Endothelial cell of umbilical vein (primary cell): ENCODE results near the gene NKD1. TPM values are rescaled to one million over a fixed set of nuclear protein-coding genes. Genes with fewer than 3 reads are reported as not detected.

Source experiments
- BruUV-seq: library from RNA; stranded (reverse); fragments of 400-500 nt; replicated peaks from 2 replicates; lab custom pipeline; 2021; lab: Mats Ljungman, UMichigan
- CTCF ChIA-PET: fragments of 300-600, 350-600 bp; sonication (Branson Sonifier 250); formaldehyde crosslinking; loops from one replicate; lab custom pipeline; 2021; ENCODE audit warnings: antibody characterized with exemption, inconsistent platforms; lab: Charles Lee
- POLR2A ChIA-PET: fragments of 300-600, 350-600 bp; sonication (Branson Sonifier 250); formaldehyde crosslinking; loops from one replicate; lab custom pipeline; 2021; ENCODE audit warnings: antibody characterized with exemption, inconsistent platforms; lab: Charles Lee
- DNase-seq: peaks from one replicate; pipeline ENCODE4 v3.0.0-alpha.2; 2011; ENCODE audit warnings: low read depth, low spot score
- FAIRE-seq: peaks from 2 replicates; lab custom pipeline; 2011; peaks lifted over from hg19 to GRCh38; lab: Jason Lieb, UNC
- H2AFZ ChIP-seq: 2 replicates; pipeline ENCODE4 v1.6.0; 2012; ENCODE audit warnings: low read depth, low read length, control low read depth, inconsistent platforms
- H3K27ac ChIP-seq: 2 replicates; pipeline ENCODE4 v1.5.1; 2011; ENCODE audit warnings: low read depth, mild to moderate bottlenecking, control low read depth, low read length, moderate library complexity; ENCODE audit not compliant: insufficient read depth
- H3K27me3 ChIP-seq, 2 experiments: 2 replicates each; pipeline versions ENCODE4 v1.6.0 to v1.6.1; 2011; ENCODE audit warnings: low read length in 2 of 2, mixed read lengths in 1 of 2; ENCODE audit not compliant: control insufficient read depth in 2 of 2, insufficient read depth in 2 of 2
- H3K36me3 ChIP-seq, 2 experiments: 2 replicates in 1 of 2; 3 replicates in 1 of 2; pipeline ENCODE4 v1.5.1; 2011; ENCODE audit warnings: low read length in 2 of 2, mild to moderate bottlenecking in 1 of 2, moderate library complexity in 1 of 2; ENCODE audit not compliant: control insufficient read depth in 2 of 2, insufficient read depth in 2 of 2; ENCODE audit errors: extremely low read depth in 1 of 2
- H3K4me1 ChIP-seq: 3 replicates; pipeline ENCODE4 v1.5.1; 2011; ENCODE audit warnings: mild to moderate bottlenecking, low read length; ENCODE audit not compliant: control insufficient read depth, insufficient read depth; ENCODE audit errors: extremely low read depth
- H3K4me2 ChIP-seq: 2 replicates; pipeline ENCODE4 v1.6.1; 2011; ENCODE audit warnings: low read length, control low read depth, mixed read lengths; ENCODE audit not compliant: insufficient read depth
- H3K4me3 ChIP-seq, 3 experiments: fragments of 200-600 bp in 1 of 3; sonication (generic), shearing (Covaris generic) in 1 of 3; replicated peaks in 1 of 3; 2 replicates each; pipeline ENCODE4 v1.5.1; 2011 to 2016; ENCODE audit warnings: control low read depth in 3 of 3, low read length in 3 of 3, mild to moderate bottlenecking in 2 of 3, inconsistent platforms in 1 of 3, low read depth in 1 of 3, moderate library complexity in 1 of 3; ENCODE audit not compliant: insufficient read depth in 1 of 3
- H3K79me2 ChIP-seq: 2 replicates; pipeline ENCODE4 v1.6.0; 2012; ENCODE audit warnings: low read length, inconsistent platforms; ENCODE audit not compliant: control insufficient read depth, insufficient read depth
- H3K9ac ChIP-seq: replicated peaks from 2 replicates; pipeline ENCODE3; 2011; ENCODE audit warnings: low read length, control low read depth; ENCODE audit not compliant: insufficient read depth; ENCODE audit errors: extremely low read depth
- H3K9me1 ChIP-seq: replicated peaks from 3 replicates; pipeline ENCODE4 v1.6.0; 2011; ENCODE audit warnings: mild to moderate bottlenecking, low read length; ENCODE audit not compliant: control insufficient read depth, insufficient read depth; ENCODE audit errors: extremely low read depth
- H3K9me3 ChIP-seq: replicated peaks from 2 replicates; pipeline ENCODE4 v1.5.1; 2012; ENCODE audit warnings: low read length, inconsistent platforms; ENCODE audit not compliant: control insufficient read depth, insufficient read depth
- H4K20me1 ChIP-seq: replicated peaks from 2 replicates; pipeline ENCODE3; 2011; ENCODE audit warnings: mild to moderate bottlenecking, low read length; ENCODE audit not compliant: control insufficient read depth, insufficient read depth; ENCODE audit errors: extremely low read depth
- CTCF ChIP-seq, 2 donors: IDR thresholded peaks; 1 replicate in 1 of 2; 2 replicates in 1 of 2; pipeline ENCODE4 v1.5.1; 2011; ENCODE audit warnings: low read length in 2 of 2, mild to moderate bottlenecking in 2 of 2, moderate library complexity in 2 of 2, control low read depth in 1 of 2, inconsistent platforms in 1 of 2, low read depth in 1 of 2; ENCODE audit not compliant: insufficient read depth in 1 of 2; ENCODE audit errors: extremely low read depth in 1 of 2
- EZH2 ChIP-seq: IDR thresholded peaks from 2 replicates; pipeline ENCODE4 v1.6.1; 2012; ENCODE audit warnings: borderline replicate concordance, low read depth, mild to moderate bottlenecking, moderate library complexity, low read length, inconsistent platforms; ENCODE audit not compliant: severe bottlenecking
- FOS ChIP-seq: IDR thresholded peaks from 2 replicates; pipeline ENCODE4 v1.6.1; 2011; ENCODE audit warnings: mild to moderate bottlenecking, low read length, moderate library complexity, borderline replicate concordance; ENCODE audit not compliant: insufficient read depth
- GATA2 ChIP-seq: IDR thresholded peaks from 2 replicates; pipeline ENCODE4 v1.7.0; 2011; ENCODE audit warnings: low read depth, mild to moderate bottlenecking, moderate library complexity, mixed read lengths, low read length; ENCODE audit not compliant: insufficient read length, insufficient read depth
- JUN ChIP-seq: IDR thresholded peaks from 2 replicates; pipeline ENCODE4 v1.6.1; 2011; ENCODE audit warnings: borderline replicate concordance, low read depth; ENCODE audit not compliant: insufficient read length, insufficient read depth
- MYC ChIP-seq: IDR thresholded peaks from one replicate; pipeline ENCODE4 v1.6.1; 2011; ENCODE audit warnings: mild to moderate bottlenecking, low read depth, low read length
- POLR2A ChIP-seq: IDR thresholded peaks from 2 replicates; pipeline ENCODE4 v1.6.1; 2012; ENCODE audit warnings: low read depth, mild to moderate bottlenecking, control low read depth, low read length
- POLR2AphosphoS5 ChIP-seq: IDR thresholded peaks from 2 replicates; pipeline ENCODE4 v1.6.1; 2012; ENCODE audit warnings: low read depth, mild to moderate bottlenecking, control low read depth, low read length, moderate library complexity; ENCODE audit not compliant: insufficient read depth
- dilution Hi-C: fragments of 300-500 bp; cut with MboI; formaldehyde crosslinking; loops from one replicate; pipeline ENCODE4 v1.15.0; 2019; ENCODE audit warnings: low sequenced_read_pairs; ENCODE audit not compliant: extremely low pct_ligation_motif_present
- intact Hi-C: fragments of 100-400 bp; cut with micrococcal nuclease; formaldehyde crosslinking; loops from one replicate; pipeline ENCODE4 v1.10.0; 2022
- polyA plus RNA-seq, 4 experiments: library from polyadenylated mRNA; depleted of rRNA in 3 of 4; stranded (reverse) in 3 of 4; unstranded in 1 of 4; fragments of >200 nt; gene quantifications; 2 replicates each; pipeline versions ENCODE4 v1.2.1 to v1.2.3, GENCODE V29; 2011 to 2012; ENCODE audit warnings: missing spikeins in 1 of 4
- total RNA-seq: library from RNA; stranded (reverse); gene quantifications from 2 replicates; pipeline ENCODE4 v1.2.3, GENCODE V29; 2021
- TF ChIP-seq, protein P1 (sequence below): IDR thresholded peaks from 2 replicates; pipeline ENCODE4 v1.6.1; 2011; ENCODE audit not compliant: insufficient read depth, insufficient read length

NKD1 gene
- total and polyA plus RNA-seq, 2 donors (not counting 3 experiments of a cell fraction or from before 2014, with no cell fraction given): not detected

DNA sequence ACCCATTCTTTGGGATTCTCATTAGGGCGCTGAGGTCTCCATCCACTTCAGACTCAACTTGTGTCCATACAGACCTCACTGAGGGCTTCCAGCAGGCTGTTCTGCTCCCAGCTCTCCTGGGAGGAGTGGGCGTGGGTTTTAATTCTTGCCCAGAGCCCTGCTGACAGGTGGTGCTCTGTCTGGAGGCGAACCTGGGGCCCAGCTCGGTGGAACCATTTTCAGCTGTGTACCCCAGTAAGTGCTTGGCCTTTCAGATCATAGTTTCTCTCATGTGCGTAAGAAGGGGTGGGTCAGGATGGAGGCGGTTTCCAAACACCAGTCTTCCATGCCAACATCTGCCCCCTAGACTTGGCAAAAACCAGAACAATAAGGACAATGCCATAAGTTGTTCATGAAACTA, 21.4 kb upstream of the NKD1 start:
- Histone ChIP-seq H3K4me1 (no peaks in the 10 kb centered on the region), H3K4me2 (no peak overlapping the region), H4K20me1 (no peaks in the 10 kb centered on the region), H3K27ac (no peak overlapping the region), H3K9me1 (no peaks in the 10 kb centered on the region), H2AFZ (no peak overlapping the region), H3K27me3 (no peaks in the 10 kb centered on the region), H3K36me3 (no peaks in the 10 kb centered on the region), H3K9me3 (no peaks in the 10 kb centered on the region), H3K9ac (no peak overlapping the region), H3K4me3 (no peak overlapping the region), H3K79me2 (no peaks in the 10 kb centered on the region)
- TF ChIP-seq, protein P1, sequence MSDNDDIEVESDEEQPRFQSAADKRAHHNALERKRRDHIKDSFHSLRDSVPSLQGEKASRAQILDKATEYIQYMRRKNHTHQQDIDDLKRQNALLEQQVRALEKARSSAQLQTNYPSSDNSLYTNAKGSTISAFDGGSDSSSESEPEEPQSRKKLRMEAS: no peak
- TF ChIP-seq MYC: no peak
- TF ChIP-seq JUN: no peak
- TF ChIP-seq EZH2: no peak
- TF ChIP-seq POLR2A: no peak
- no peak for TF ChIP-seq CTCF (IDR thresholded peaks at IDR 0.05; ENCODE audit: extremely low read depth in 1 of 2, insufficient read depth in 1 of 2, low read depth in 1 of 2, low read length in 2 of 2)
- no peak for TF ChIP-seq GATA2
- TF ChIP-seq POLR2AphosphoS5: no peak
- TF ChIP-seq FOS: no peak
- ChIA-PET POLR2A (no interaction called here), CTCF (interaction anchor here (1.3 kb wide), 1 partner anchor 139 kb away, joined by 3 read pairs; no protein-coding TSS in a partner anchor)
- DNase-seq: no peak
- no TSS peak for BruUV-seq
- intact Hi-C loops: no loop called here
- FAIRE-seq: no peak
- dilution Hi-C loops: no loop called here
